Suppressor macrophage (primary cell): ENCODE measurements around the gene PDE4D.
"Not testable (repeated sequence)": the region's sequence is repeated elsewhere in the genome, so short reads cannot be mapped to it uniquely, and the experiment has no call there.

ENCODE experiments used
- DNase-seq, 4 experiments: peaks; one replicate each; pipeline ENCODE4 v3.0.0-alpha.2; 2020 to 2022

PDE4D gene

GRCh38 chr5:59021837-59022514, 871.5 kb downstream of the PDE4D start:
- no peak for DNase-seq

- no peak for DNase-seq
These were observed 872.2 kb downstream of the PDE4D start for GRCh38 chr5:59021286-59021673.

- no peak for DNase-seq
These were observed 872.8 kb downstream of the PDE4D start for GRCh38 chr5:59020611-59021285.

- no peak for DNase-seq
These were observed 874.4 kb downstream of the PDE4D start for GRCh38 chr5:59019078-59019477.

GRCh38 chr5:59016925-59017324, 876.6 kb downstream of the PDE4D start:
- no peak for DNase-seq

DNA sequence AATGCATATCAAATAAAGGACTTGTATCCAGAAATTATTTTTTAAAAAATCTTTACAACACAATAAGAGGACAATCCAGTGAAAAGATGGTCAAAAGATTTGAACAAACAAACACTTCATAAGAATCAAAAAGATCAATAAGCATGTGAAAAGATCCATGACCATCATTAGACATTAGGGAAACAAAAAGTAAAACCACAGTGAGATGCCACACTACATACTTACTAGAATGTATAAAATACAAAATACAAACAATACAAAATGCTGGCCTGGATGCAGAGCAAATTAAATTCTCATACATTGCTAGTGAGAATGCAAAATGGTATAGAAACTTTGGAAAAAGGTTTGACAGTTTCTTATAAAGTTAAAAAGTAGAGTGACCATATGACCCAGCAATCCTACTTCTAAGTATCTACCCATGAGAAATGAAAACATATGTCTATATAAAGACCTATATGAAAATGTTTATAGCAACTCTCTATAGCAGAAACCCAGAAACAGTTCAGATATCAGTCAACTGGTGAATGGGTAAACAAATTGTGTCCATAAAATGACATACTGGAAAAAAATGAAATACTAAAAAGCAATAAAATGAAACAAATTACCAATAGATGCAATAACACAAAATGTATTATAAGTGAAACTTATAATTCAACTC, 884.6 kb downstream of the PDE4D start:
- no peak for DNase-seq

DNA sequence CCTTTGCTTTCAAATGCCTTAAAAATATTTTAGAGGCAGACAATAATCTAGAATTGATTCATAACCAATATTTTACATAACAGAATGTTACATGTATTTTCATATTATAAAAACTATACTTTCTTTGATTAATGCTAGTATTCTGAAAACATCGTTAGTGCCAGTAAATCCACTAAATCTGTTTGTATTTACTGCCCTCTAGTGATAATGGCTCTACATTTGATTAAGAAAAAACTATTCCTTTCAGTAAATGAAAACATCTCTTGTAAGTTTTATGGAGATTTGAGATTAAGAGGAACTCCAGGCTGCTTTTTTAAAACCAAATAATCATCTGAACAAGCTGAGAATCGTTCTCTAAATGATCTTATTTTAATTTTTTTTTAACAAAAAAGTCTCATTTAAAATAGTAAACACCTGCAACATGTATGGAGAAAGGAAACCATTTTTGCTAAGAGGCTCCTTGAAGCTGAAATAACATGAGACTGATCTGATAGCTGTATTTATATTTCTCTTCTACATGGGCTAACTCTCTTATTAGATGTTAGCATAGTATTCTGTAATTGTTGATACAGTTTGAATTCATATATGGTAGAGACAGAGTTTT, 886.0 kb downstream of the PDE4D start:
- DNase-seq, result peak in 2 of 4 experiments; percentile 55 to 70

DNA sequence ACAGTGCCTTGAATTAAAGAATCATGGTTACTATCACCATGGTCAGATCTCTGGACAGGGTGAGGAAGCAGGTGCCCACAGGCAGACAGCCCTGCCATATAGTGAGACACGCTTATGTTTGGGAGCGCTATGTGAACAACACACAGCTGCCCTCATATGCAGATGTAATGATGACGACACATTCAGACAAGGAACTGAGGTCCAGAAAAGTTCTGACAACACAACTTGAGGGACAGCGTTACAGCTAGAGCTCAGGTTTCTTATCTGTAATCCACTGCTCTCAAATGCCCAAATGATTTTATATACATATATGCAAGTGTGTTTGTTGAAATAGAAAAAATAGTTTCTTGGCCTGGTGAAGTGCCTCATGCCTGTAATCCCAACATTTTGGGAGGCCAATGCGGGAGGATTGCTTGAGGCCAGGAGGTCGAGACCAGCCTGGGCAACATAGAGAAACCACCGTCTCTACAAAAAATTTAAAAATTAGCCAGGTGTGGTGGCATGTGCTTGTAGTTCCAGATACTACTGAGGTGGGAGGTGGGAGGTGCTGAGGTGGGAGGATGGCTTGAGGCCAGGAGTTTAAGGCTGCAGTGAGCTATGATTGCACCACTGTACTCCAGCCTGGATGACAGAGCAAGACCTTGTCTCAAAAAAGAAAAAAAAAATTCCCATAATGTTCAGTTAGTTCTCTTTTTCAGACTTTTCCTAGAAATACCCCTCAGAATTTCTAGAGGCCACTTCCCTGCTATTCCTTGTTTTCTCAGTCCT, 887.4 kb downstream of the PDE4D start:
- no peak for DNase-seq

- no peak for DNase-seq
These were observed 889.9 kb downstream of the PDE4D start for GRCh38 chr5:59003641-59004040.

DNA sequence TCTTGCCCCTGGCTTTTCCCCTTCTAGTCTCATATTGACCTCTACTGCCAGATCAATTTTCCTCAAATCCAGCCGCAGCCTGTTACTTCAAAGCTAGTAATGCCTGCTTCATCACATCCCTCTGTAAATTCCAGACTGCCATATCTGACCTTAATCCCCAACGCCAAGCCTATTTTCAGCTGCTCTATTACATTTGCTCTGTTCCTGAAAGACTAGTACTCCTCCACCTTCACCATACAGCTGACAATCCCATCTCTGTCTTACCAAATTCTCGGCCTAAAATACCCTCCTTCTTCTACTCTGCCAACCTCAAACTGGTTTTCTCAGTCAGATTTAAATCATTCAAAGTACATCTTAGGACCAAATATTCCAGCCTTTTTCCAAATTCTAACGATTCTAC, 890.4 kb downstream of the PDE4D start:
- no peak for DNase-seq

- no peak for DNase-seq
These were observed 891.2 kb downstream of the PDE4D start for GRCh38 chr5:59002162-59002825.

DNA sequence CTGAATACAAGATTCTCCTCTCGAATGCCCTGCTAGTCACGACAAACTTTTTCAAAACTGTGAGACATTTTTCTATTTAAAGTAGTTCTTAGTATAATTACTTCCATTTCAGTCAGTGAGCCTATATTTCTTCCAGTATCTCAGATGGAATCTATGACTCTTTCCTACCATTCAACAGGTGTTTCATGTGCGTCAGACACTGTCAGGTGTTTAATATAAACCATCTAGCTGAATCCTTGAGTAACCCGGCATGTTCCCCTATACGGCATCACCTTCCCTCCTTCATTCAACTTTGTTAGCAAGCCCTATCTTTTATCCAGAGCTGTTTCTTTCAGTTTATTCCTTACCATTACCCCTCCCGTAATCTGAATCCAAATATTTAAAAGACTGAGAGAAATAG, 891.8 kb downstream of the PDE4D start:
- DNase-seq, result no peak

DNA sequence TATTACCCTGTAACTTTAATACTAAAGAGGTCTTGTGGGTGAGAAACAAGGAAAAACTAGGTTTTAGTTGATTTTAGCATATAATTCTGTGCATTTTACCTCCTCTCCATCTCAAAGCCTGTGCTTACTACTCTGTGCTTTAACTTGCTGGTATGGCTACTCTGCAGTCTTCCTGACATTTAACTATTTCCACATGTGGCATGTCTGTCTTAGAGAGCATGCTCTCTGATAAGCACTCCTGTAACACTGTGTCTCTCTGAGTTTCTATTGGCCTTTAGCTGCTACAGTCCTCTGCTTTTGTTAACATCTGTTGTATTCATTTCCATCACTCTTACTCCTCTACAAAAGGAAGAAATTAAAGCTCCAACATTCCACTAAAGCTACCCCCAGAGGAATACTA, 892.4 kb downstream of the PDE4D start:
- DNase-seq, result no peak

DNA sequence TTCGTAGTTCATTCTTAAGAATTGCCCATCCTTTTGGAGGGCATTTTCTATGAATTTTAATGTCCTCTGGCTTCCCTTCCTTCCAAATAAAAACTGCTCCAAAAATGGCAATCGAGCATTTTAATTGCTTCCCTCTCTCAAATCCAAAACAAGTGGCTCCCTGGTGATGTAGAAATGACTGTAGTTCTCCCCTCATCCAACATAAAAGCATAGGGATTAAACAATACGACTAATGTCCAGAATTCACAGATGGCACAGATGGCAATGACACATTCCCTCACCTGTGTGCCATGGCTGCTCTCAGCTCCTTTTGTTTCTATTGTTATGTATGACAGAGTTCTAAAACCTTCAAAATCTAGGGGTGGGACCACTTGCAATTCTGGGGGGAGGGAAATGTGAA, 893.3 kb downstream of the PDE4D start:
- DNase-seq, result no peak

GRCh38 chr5:58999804-59000203, 893.7 kb downstream of the PDE4D start:
- DNase-seq, result no peak

DNA sequence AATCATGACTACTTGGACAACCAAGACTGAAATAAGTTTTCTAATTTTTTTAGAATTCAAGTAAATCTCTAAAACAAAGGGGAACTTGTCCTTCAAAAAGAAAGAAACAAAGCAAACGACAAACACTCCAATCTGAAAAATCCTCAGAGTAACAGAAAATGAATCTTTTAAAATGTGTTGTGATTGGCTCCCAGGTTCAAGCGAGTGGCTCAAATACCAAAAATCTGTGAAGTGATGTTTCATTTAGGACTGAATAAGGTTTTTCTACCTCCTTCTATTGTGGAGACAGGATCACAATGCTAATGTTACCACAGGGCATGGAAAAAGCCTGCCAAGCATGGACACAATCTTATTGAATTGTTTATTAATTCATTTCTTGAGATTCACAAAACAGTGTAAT, 895.0 kb downstream of the PDE4D start:
- DNase-seq, result no peak

DNA sequence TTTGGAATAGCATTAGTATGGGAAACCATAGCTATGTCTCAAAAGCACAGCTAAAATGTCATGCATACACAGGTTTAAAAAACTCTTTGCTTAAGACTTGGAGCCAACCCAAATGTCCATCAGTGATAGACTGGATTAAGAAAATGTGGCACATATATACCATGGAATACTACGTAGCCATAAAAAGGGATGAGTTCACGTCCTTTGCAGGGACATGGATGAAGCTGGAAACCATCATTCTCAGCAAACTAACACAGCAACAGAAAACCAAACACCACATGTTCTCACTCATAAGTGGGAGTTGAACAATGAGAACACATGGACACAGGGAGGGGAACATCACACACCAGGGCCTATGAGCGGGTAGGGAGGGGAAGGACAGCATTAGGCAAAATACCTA, 897.7 kb downstream of the PDE4D start:
- not testable (repeated sequence) for DNase-seq

- no peak for DNase-seq
These were observed 900.1 kb downstream of the PDE4D start for GRCh38 chr5:58993461-58993860.

DNA sequence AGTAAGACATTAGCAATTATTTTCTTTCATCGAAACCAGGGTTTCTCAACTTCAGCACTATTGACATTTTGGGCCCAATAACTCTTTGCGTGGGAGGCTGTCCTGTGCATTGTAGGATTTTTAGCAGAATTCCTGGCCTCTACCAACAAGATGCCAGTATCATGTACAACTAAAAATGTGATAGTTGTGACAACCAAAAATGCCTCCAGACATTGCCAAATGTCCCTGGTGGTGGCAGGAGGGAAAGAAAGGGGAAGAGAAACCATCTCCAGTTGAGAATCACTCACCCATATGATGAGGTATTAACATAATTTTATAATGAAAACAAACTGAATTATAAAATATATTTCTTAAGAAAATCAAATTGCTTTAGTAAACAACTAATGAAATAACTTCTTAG, 904.6 kb downstream of the PDE4D start:
- DNase-seq, result peak; percentile 3 to 28 (median 12)

DNA sequence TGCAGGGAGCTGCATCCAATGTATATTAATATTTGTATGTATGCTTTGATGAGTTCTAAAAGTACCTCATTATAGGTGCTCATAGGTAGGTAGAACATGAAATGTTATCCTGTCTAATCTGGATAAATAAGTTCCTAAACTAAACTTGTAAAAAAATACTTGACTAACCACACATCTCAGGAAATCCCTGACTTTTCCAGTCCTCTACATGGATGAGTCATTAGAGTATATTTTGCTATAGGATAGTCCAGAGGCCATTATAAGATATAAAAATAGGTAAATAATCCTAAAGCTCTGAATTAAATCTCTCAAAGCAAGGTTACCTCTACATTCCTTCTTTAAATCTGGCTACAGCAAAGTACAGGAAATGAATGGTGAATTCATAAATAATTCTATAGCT, 906.3 kb downstream of the PDE4D start:
- DNase-seq, result no peak

GRCh38 chr5:58986281-58986680, 907.2 kb downstream of the PDE4D start:
- no peak for DNase-seq

- DNase-seq, result no peak
These were observed 907.8 kb downstream of the PDE4D start for GRCh38 chr5:58985759-58986158.
